ENCODE results near the gene KY.
A peak's percentile ranks its signal among the peaks of the same experiment; 100 is the strongest.

Gene KY

GRCh38 chr3:134651347-134652041 lies 672 bp upstream of the KY start:
- TF ChIP-seq ARNTL (CRISPR knock-in tag; IDR thresholded peaks at IDR 0.05; ENCODE audit: borderline replicate concordance, low read depth): no peak
- TF ChIP-seq GLIS3 (CRISPR knock-in tag; IDR thresholded peaks at IDR 0.05): no peak
- TF ChIP-seq BACH2 (CRISPR knock-in tag; IDR thresholded peaks at IDR 0.05; ENCODE audit: borderline replicate concordance): no peak
- TF ChIP-seq ZFP3 (CRISPR knock-in tag; IDR thresholded peaks at IDR 0.05): no peak
- no peak for TF ChIP-seq TCF4 (CRISPR knock-in tag; IDR thresholded peaks at IDR 0.05; ENCODE audit: borderline replicate concordance)
- TF ChIP-seq, protein P1, sequence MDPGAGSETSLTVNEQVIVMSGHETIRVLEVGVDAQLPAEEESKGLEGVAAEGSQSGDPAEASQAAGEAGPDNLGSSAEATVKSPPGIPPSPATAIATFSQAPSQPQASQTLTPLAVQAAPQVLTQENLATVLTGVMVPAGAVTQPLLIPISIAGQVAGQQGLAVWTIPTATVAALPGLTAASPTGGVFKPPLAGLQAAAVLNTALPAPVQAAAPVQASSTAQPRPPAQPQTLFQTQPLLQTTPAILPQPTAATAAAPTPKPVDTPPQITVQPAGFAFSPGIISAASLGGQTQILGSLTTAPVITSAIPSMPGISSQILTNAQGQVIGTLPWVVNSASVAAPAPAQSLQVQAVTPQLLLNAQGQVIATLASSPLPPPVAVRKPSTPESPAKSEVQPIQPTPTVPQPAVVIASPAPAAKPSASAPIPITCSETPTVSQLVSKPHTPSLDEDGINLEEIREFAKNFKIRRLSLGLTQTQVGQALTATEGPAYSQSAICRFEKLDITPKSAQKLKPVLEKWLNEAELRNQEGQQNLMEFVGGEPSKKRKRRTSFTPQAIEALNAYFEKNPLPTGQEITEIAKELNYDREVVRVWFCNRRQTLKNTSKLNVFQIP (CRISPR knock-in tag; IDR thresholded peaks at IDR 0.05; ENCODE audit: borderline replicate concordance, low read depth): no peak
- no peak for TF ChIP-seq ZNF8 (CRISPR knock-in tag; IDR thresholded peaks at IDR 0.05)
- TF ChIP-seq ISL1 (CRISPR knock-in tag; IDR thresholded peaks at IDR 0.05): no peak
- no peak for TF ChIP-seq RARB (CRISPR knock-in tag; IDR thresholded peaks at IDR 0.05)
- no peak for TF ChIP-seq ZC3H10 (CRISPR knock-in tag; IDR thresholded peaks at IDR 0.05)
- TF ChIP-seq ZNF565 (CRISPR knock-in tag; conservative IDR thresholded peaks at IDR 0.05; ENCODE audit: low read depth): no peak
- no peak for TF ChIP-seq PATZ1 (CRISPR knock-in tag; IDR thresholded peaks at IDR 0.05; ENCODE audit: borderline replicate concordance)
- ATAC-seq: peak; percentile 70

- no peak for ATAC-seq
- TF ChIP-seq, protein P1 (CRISPR knock-in tag; IDR thresholded peaks at IDR 0.05; ENCODE audit: borderline replicate concordance, low read depth): no peak
- TF ChIP-seq ARNTL (CRISPR knock-in tag; IDR thresholded peaks at IDR 0.05; ENCODE audit: borderline replicate concordance, low read depth): no peak
- no peak for TF ChIP-seq BACH2 (CRISPR knock-in tag; IDR thresholded peaks at IDR 0.05; ENCODE audit: borderline replicate concordance)
- TF ChIP-seq ZFP30 (CRISPR knock-in tag; IDR thresholded peaks at IDR 0.05): no peak
- no peak for TF ChIP-seq ZC3H10 (CRISPR knock-in tag; IDR thresholded peaks at IDR 0.05)
Measured at GRCh38 chr3:134649106-134649705, 1.6 kb downstream of the KY start.

- TF ChIP-seq PATZ1 (CRISPR knock-in tag; IDR thresholded peaks at IDR 0.05; ENCODE audit: borderline replicate concordance) (no peak), RARB (CRISPR knock-in tag; IDR thresholded peaks at IDR 0.05) (no peak), ZFP30 (CRISPR knock-in tag; IDR thresholded peaks at IDR 0.05) (no peak), TOX (CRISPR knock-in tag; IDR thresholded peaks at IDR 0.05; ENCODE audit: borderline replicate concordance) (no peak), ESRRG (CRISPR knock-in tag; IDR thresholded peaks at IDR 0.05) (no peak), TCF4 (CRISPR knock-in tag; IDR thresholded peaks at IDR 0.05; ENCODE audit: borderline replicate concordance) (no peak), ZNF70 (CRISPR knock-in tag; IDR thresholded peaks at IDR 0.05) (no peak), CSRNP3 (CRISPR knock-in tag; IDR thresholded peaks at IDR 0.05) (no peak), GLIS3 (CRISPR knock-in tag; IDR thresholded peaks at IDR 0.05) (no peak), OSR1 (CRISPR knock-in tag; IDR thresholded peaks at IDR 0.05) (no peak), ZC3H10 (CRISPR knock-in tag; IDR thresholded peaks at IDR 0.05) (no peak), SNAI2 (CRISPR knock-in tag; IDR thresholded peaks at IDR 0.05) (no peak), ZNF8 (CRISPR knock-in tag; IDR thresholded peaks at IDR 0.05) (no peak), PPARA (CRISPR knock-in tag; IDR thresholded peaks at IDR 0.05; ENCODE audit: borderline replicate concordance) (no peak)
- TF ChIP-seq, protein P1 (CRISPR knock-in tag; IDR thresholded peaks at IDR 0.05; ENCODE audit: borderline replicate concordance, low read depth): no peak
- no peak for ATAC-seq
Measured at GRCh38 chr3:134647902-134648760, 2.7 kb downstream of the KY start.

All from SK-N-SH treated with all-trans-retinoic acid at 6 μM for 48 hours (cell line).